Neuron (in vitro differentiated cells): ENCODE measurements around the gene MYO15B.

Source experiments
- H2AFZ ChIP-seq: one replicate; pipeline ENCODE4 v1.6.1; 2013; ENCODE audit warnings: low read depth, mild to moderate bottlenecking, inconsistent platforms, low read length, moderate library complexity
- H3K27me3 ChIP-seq: one replicate; pipeline ENCODE4 v1.6.1; 2013; ENCODE audit warnings: low read length; ENCODE audit not compliant: insufficient read depth
- H3K36me3 ChIP-seq: one replicate; pipeline ENCODE4 v1.6.1; 2013; ENCODE audit warnings: low read length; ENCODE audit not compliant: insufficient read depth
- H3K4me1 ChIP-seq: one replicate; pipeline ENCODE4 v1.6.1; 2013; ENCODE audit warnings: low read length; ENCODE audit not compliant: insufficient read depth
- H3K4me3 ChIP-seq: 2 replicates; pipeline ENCODE4 v1.5.1; 2013; ENCODE audit warnings: mild to moderate bottlenecking, low read length, moderate library complexity
- H3K9me3 ChIP-seq: one replicate; pipeline ENCODE4 v1.6.1; 2013; ENCODE audit warnings: low read length

The MYO15B gene

DNA sequence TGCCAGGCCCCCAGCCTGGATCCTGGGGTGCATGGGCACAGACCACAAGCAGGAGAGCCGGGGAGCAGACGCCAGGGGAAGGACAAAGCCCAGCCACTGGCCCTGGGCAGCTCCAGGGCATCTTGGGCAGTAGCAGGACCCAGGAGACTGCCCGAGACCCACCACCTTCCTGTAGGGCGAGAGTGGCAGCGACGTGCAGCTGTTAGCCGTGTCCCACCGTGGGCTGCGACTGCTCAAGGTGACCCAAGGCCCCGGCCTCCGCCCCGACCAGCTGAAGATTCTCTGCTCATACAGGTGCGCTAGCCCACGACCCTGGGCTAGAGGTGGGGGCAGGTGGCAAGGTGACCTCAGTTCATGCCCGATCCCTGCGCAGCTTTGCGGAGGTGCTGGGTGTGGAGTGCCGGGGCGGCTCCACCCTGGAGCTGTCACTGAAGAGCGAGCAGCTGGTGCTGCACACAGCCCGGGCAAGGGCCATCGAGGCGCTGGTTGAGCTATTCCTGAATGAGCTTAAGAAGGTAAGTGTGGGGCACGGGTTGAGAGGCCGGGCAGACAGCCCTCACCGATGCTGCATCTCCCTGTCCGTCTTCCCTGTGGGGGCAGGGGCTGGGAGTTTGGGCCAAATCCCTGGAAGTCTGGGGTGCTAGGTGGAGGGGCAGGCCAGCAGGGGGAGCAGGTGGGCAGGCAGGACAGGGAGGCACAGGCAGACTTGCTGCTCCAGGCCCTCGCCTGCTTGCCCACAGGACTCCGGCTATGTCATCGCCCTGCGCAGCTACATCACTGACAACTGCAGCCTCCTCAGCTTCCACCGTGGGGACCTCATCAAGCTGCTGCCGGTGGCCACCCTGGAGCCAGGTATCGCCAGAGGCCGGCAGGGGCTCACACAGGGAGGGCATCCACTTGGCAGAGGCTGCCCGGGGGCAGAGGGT, 32.2 kb downstream of the MYO15B start:
- H3K4me1 ChIP-seq, result peaks cover 5% of the 10 kb centered on the region
- no peak overlapping the region for H3K4me3 ChIP-seq
- peaks cover 4% of the 10 kb centered on the region for H3K27me3 ChIP-seq
- H2AFZ ChIP-seq, result no peak overlapping the region
- H3K36me3 ChIP-seq, result no peaks in the 10 kb centered on the region
- H3K9me3 ChIP-seq, result no peaks in the 10 kb centered on the region

DNA sequence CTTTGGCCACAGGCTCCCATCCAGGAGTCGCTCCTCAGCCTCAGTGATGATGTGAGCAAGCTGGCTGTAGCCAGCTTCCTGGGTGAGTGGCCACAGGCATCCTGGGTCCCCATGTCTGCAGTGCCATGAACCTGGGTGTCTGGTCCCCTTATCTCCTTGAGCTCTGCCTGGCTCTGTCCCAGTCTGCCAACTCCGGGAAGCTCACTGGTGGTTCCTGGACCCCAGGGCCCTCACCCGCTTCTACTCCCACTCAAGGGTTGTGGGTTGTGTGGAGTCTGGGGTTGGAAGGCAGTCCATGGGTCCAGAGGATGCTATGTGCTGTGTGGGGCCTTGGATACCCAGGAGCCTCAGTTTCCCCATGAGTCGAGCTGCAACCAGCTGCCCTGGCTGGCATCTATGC, 33.9 kb downstream of the MYO15B start:
- H2AFZ ChIP-seq, result no peak overlapping the region
- no peaks in the 10 kb centered on the region for H3K9me3 ChIP-seq

DNA sequence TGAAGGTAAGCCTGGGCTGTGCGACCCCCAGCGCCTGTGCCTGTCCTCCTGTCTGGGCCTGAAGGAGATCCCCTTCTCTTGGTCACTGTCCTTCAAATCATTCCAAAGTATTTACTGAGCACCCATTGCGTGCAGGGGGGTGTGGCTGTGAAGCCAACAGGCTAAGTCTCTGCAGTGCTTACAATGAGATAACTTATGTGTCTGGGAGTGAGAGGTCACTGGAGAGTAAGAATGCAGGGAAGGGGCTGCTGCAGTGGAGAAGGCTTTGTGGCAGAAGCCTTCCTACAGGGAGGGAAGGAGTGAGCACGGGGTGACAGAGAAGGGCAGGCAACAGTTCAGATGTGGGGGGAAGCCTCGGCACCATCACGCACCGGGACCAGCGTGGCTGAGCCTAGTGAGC, 34.5 kb downstream of the MYO15B start:
- Histone ChIP-seq H3K4me1 (peaks cover 5% of the 10 kb centered on the region), H3K4me3 (no peak overlapping the region), H3K9me3 (no peaks in the 10 kb centered on the region), H3K36me3 (no peaks in the 10 kb centered on the region), H3K27me3 (peaks cover 4% of the 10 kb centered on the region), H2AFZ (no peak overlapping the region)

More for the DNA sequence above, 33.9 kb downstream of the MYO15B start:
- no peaks in the 10 kb centered on the region for H3K36me3 ChIP-seq
- peaks cover 5% of the 10 kb centered on the region for H3K4me1 ChIP-seq
- H3K4me3 ChIP-seq, result no peak overlapping the region
- H3K27me3 ChIP-seq, result peaks cover 4% of the 10 kb centered on the region

DNA sequence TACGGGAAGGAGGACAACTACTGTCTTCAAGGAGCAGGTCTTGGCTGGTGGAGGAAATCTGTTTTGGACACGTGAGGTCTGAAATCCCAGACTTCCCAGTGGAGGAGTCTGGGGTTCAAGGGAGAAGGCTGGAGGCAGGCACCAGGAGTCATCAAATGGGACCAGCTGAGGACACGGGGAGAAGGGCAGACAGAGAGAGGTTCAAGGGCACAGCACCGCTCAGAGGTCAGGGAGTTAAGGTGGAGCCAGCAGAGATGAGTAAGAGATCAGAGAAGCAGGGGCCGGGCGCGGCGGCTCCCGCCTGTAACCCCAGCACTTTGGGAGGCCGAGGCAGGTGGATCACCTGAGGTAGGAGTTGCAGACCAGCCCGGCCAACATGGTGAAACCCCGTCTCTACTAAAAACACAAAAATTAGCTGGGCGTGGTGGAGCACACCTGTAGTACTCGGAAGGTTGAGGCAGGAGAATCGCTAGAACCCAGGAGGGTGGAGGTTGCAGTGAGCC, 35.2 kb downstream of the MYO15B start:
- Histone ChIP-seq H3K4me1 (peaks cover 5% of the 10 kb centered on the region), H2AFZ (no peak overlapping the region), H3K4me3 (no peak overlapping the region), H3K27me3 (peaks cover 3% of the 10 kb centered on the region), H3K9me3 (no peaks in the 10 kb centered on the region), H3K36me3 (no peaks in the 10 kb centered on the region)

DNA sequence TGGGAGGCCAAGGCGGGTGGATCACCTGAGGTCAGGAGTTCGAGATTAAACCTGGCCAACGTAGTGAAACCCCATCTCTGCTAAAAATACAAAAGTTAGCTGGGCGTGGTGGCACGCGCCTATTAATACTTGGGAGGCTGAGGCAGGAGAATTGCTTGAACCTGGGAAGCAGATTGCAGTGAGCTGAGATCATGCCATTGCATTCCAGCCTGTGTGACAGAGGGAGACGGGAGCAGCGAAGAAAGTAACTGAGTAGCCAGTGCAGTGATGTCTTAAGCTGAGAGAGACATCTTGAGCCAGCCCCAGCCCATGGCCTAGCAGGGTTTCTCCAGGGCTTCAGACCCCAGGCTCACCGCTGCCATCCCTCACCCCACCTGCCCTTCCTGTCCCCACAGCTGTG, 35.8 kb downstream of the MYO15B start:
- Histone ChIP-seq H3K4me3 (no peak overlapping the region), H3K4me1 (peaks cover 5% of the 10 kb centered on the region), H3K9me3 (no peaks in the 10 kb centered on the region), H3K36me3 (no peaks in the 10 kb centered on the region), H2AFZ (no peak overlapping the region), H3K27me3 (no peaks in the 10 kb centered on the region)

DNA sequence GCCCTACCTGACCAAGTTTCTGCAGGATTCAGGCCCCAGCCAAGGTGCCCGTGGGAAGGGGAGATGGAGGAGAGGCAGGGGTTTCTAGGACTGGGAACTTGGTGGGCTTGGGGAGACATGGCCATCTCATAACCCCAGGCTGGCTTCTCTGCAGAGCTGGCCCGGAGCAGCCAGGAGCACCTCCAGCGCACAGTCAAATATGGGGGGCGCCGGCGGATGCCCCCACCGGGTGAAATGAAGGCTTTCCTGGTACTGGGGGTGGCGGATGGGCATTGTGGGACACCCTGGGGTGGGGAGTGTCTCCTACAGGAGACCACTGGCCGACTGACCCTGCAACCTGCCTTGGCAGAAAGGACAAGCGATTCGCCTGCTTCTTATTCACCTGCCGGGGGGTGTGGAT, 36.4 kb downstream of the MYO15B start:
- H3K4me3 ChIP-seq, result no peak overlapping the region
- peaks cover 5% of the 10 kb centered on the region for H3K4me1 ChIP-seq
- H3K9me3 ChIP-seq, result no peaks in the 10 kb centered on the region
- H3K36me3 ChIP-seq, result no peaks in the 10 kb centered on the region
- no peaks in the 10 kb centered on the region for H3K27me3 ChIP-seq
- no peak overlapping the region for H2AFZ ChIP-seq

DNA sequence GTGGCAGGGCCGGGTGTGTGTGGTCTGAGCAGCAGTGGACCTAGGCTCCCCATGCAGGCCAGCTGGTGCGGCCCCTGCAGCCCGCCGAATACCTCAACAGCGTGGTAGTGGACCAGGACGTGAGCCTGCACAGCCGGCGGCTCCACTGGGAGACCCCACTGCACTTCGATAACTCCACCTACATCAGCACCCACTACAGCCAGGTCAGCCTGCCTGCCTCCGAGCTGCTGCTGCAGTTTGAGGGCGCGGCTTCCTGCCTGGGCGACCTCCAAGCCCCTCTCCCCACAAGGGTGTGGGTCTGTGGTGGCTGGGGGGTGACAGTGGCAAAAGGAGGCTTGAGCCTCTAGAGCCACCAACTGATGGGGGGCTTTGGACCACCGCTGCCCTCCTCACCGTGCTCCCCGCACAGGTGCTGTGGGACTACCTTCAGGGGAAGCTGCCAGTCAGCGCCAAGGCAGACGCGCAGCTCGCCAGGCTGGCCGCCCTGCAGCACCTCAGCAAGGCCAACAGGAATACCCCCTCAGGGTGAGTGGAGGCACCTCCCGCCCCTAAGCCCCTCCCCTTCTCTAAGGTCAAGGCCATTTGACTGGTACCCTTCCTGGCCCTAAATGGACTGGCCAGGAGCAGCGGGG, 37.2 kb downstream of the MYO15B start:
- H3K9me3 ChIP-seq, result no peaks in the 10 kb centered on the region

DNA sequence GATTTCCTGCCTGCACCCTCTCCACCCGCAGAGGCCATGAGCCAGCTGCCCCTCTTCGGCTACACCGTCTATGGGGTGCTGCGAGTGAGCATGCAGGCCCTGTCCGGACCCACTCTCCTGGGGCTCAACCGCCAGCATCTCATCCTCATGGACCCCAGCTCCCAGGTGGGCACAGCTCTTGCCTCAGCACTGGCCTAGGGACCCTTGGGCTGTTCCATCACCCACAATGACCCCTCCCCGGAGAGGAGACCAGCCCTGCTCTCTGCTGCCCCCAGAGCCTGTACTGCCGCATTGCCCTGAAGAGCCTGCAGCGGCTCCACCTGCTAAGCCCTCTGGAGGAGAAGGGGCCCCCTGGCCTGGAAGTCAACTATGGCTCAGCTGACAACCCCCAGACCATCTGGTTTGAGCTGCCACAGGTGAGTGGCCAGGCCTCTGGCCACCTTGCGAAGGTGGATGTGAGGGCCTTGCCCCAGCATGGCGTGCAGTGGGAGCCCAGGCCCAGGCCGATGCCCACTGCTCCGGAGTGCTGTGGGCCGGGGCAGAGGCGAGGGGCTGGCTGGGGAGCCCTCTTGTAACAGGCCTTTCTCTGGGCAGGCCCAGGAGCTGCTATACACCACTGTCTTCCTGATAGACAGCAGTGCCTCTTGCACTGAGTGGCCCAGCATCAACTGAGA, 38.4 kb downstream of the MYO15B start:
- H3K27me3 ChIP-seq, result no peaks in the 10 kb centered on the region
- H3K4me1 ChIP-seq, result peaks cover 5% of the 10 kb centered on the region
- no peak overlapping the region for H2AFZ ChIP-seq
- no peaks in the 10 kb centered on the region for H3K9me3 ChIP-seq
- no peak overlapping the region for H3K4me3 ChIP-seq
- peaks cover 5% of the 10 kb centered on the region for H3K36me3 ChIP-seq

More for the DNA sequence above, 37.2 kb downstream of the MYO15B start:
- Histone ChIP-seq H3K27me3 (no peaks in the 10 kb centered on the region), H3K36me3 (no peaks in the 10 kb centered on the region), H3K4me1 (peaks cover 5% of the 10 kb centered on the region), H2AFZ (no peak overlapping the region), H3K4me3 (no peak overlapping the region)

DNA sequence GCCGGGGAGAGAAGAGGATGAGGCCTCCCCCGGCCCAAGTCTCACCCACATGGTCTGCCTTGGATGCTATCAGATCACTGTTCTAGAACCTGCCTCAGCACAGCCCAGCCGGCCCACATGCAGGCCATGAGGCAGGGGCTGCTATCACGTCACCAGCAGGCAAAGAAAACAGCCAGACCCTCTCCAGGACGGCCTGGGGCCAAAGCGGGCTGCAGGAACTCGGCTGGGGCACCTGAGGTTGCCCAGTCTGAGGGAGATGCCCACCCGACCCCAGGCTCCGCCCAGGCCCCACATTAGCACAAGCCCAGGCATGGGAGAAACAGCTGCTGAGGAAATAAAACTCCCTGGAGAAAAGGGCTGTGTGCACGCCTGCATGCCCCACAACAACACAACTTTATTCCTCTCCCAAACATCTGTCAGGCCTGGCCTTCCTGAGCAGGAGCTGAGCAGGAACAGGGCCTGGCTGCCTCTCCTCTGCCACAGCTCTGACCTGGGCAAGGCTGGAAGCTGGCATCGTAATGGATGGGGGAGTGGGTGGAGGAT, 39.0 kb downstream of the MYO15B start:
- H3K4me1 ChIP-seq, result peaks cover 5% of the 10 kb centered on the region
- no peak overlapping the region for H2AFZ ChIP-seq
- H3K27me3 ChIP-seq, result no peaks in the 10 kb centered on the region
- no peak overlapping the region for H3K4me3 ChIP-seq
- peaks cover 5% of the 10 kb centered on the region for H3K36me3 ChIP-seq
- no peaks in the 10 kb centered on the region for H3K9me3 ChIP-seq

DNA sequence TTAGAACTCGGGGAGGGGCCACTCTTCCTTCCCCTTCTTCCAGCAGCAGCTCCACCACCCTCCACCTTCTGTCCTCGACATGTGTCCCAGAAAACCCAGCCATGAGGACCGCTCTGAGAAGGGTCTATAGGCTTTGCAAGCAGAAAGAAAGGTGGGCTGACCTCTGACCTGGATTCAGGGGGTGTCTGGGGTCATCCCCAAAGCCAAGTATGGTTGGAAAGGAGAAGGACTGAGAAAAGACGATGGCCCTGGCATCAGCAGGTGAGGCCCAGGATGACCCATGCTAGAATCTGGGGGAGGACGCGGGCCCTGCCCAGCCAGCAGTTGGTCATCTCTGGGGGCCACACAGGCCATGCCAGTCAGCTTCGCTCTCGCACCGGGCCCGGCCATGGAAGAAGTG, 39.5 kb downstream of the MYO15B start:
- no peaks in the 10 kb centered on the region for H3K27me3 ChIP-seq
- H3K36me3 ChIP-seq, result peaks cover 5% of the 10 kb centered on the region
- H2AFZ ChIP-seq, result no peak overlapping the region
- no peaks in the 10 kb centered on the region for H3K9me3 ChIP-seq
- H3K4me3 ChIP-seq, result no peak overlapping the region
- peaks cover 5% of the 10 kb centered on the region for H3K4me1 ChIP-seq

DNA sequence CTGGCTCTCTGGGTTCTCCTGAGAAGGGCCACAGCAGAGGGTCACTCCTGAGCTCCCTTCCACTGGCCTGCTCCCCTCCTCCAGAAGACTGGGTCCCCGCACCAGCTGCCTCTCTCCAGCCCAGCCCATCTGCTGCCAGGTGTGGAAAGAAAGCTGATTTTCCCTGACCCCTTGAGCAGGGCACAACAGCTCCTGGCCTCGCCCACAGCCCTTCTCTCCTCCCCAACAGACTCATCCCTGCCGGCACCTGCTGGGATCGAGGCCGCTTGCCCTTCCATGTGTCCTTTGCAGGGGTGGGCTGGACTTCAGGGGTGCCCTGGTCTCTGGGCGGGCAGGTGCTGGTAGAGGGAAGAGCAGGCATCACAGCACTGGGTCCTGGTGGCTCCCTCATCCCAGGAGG, 40.8 kb downstream of the MYO15B start:
- no peaks in the 10 kb centered on the region for H3K9me3 ChIP-seq
- peaks cover 5% of the 10 kb centered on the region for H3K36me3 ChIP-seq
- H3K4me1 ChIP-seq, result peaks cover 16% of the 10 kb centered on the region
- no peak overlapping the region for H3K4me3 ChIP-seq
- no peaks in the 10 kb centered on the region for H3K27me3 ChIP-seq
- no peak overlapping the region for H2AFZ ChIP-seq

DNA sequence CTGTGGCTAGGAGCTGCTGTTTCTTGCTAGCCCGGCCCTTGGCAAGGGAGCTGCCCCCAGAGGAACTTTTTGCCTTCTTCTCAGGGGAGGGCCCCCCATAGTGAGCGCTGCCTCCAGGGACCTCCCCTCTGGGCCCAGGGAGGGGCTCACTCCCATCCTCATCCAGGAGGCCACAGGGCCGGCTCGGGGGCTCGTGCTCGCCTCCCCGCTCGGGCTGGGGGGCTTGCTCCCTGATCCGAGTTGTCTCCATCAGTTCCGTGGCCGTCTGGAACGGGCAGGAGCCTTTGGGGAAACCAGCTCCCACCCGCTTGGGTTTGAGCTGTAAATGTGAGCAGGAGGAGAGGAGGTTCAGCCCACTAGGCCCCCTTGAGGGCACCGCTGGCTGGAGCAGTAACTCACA, 41.6 kb downstream of the MYO15B start:
- Histone ChIP-seq H3K36me3 (peaks cover 5% of the 10 kb centered on the region), H3K4me3 (no peak overlapping the region), H2AFZ (no peak overlapping the region), H3K27me3 (no peaks in the 10 kb centered on the region), H3K9me3 (no peaks in the 10 kb centered on the region), H3K4me1 (peaks cover 23% of the 10 kb centered on the region)
